K562 (cell line): ENCODE measurements around the gene CEBPA.
"Not testable (repeated sequence)": the region's sequence is repeated elsewhere in the genome, so short reads cannot be mapped to it uniquely, and the experiment has no call there.

Experiments used
- FOXP1 ChIP-seq: sonication (generic); formaldehyde crosslinking; IDR thresholded peaks from 2 replicates; pipeline ENCODE4 v1.8.0; 2022; ENCODE audit warnings: mild to moderate bottlenecking, missing genetic modification reagents
- MTA3 ChIP-seq: fragments of 450-650 bp; formaldehyde crosslinking; IDR thresholded peaks from 2 replicates; pipeline ENCODE4 v1.6.1; 2017; ENCODE audit warnings: mild to moderate bottlenecking, borderline replicate concordance
- POLR2A ChIP-seq: fragments of 450-650 bp; conservative IDR thresholded peaks from 2 replicates; pipeline ENCODE4 v1.6.1; 2016
- SP2 ChIP-seq: IDR thresholded peaks from 2 replicates; pipeline ENCODE4 v1.6.1; 2011; ENCODE audit warnings: mild to moderate bottlenecking, low read depth, low read length, moderate library complexity; ENCODE audit not compliant: poor library complexity, severe bottlenecking; ENCODE audit errors: extremely low read depth
- ZFP1 ChIP-seq: fragments of 450-650 bp; formaldehyde crosslinking; IDR thresholded peaks from 2 replicates; pipeline ENCODE4 v1.4.0; 2020; ENCODE audit warnings: mild to moderate bottlenecking, mixed read lengths

DNA sequence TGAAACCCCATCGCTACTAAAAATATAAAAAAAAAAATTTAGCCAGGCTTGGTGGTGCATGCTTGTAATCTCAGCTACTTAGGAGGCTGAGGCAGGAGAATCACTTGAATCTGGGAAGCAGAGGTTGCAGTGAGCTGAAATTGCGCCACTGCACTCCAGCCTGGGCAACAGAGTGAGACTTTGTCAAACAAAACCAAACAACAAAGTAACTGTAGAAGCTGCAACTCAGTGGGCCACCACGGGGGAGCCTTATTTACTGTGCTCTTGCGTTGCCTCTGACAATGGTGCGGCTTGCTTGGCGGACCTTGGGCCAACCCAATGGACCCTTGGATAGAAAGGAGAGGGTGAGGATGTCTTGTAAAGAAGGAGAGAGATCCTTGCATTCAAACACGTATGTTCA is 7.3 kb downstream of the CEBPA start:
- TF ChIP-seq MTA3; SP2; ZFP1 (CRISPR knock-in tag); POLR2A; FOXP1: not testable (repeated sequence)
